H9 (cell line): ENCODE results near the gene PVR. TPM values are rescaled to one million over a fixed set of nuclear protein-coding genes. Genes with fewer than 3 reads are reported as not detected.

Experiments used
- DNase-seq: peaks from one replicate; pipeline ENCODE4 v3.0.0-alpha.2; 2017
- H2AFZ ChIP-seq: one replicate; pipeline ENCODE4 v1.6.1; 2013; ENCODE audit warnings: mild to moderate bottlenecking, low read length, control low read depth, moderate library complexity
- H2AK5ac ChIP-seq: 2 replicates; pipeline ENCODE4 v1.6.1; 2013; ENCODE audit warnings: low read length, control low read depth, mixed read lengths; ENCODE audit not compliant: insufficient read length
- H2BK120ac ChIP-seq: one replicate; pipeline ENCODE4 v1.6.1; 2013; ENCODE audit warnings: low read depth, mild to moderate bottlenecking, low read length, control low read depth, inconsistent platforms; ENCODE audit not compliant: poor library complexity, severe bottlenecking
- H2BK12ac ChIP-seq: 2 replicates; pipeline ENCODE4 v1.6.1; 2013; ENCODE audit warnings: low read length, control low read depth, mixed read lengths, low read depth; ENCODE audit not compliant: insufficient read length
- H2BK15ac ChIP-seq: 2 replicates; pipeline ENCODE4 v1.6.1; 2013; ENCODE audit warnings: low read depth, low read length, control low read depth
- H2BK20ac ChIP-seq: one replicate; pipeline ENCODE4 v1.6.1; 2013; ENCODE audit warnings: low read depth, mild to moderate bottlenecking, low read length, control low read depth, inconsistent platforms; ENCODE audit not compliant: poor library complexity, severe bottlenecking
- H2BK5ac ChIP-seq: 2 replicates; pipeline ENCODE4 v1.6.1; 2013; ENCODE audit warnings: low read length, control low read depth, mixed read lengths; ENCODE audit not compliant: insufficient read length
- H3K14ac ChIP-seq: 2 replicates; pipeline ENCODE4 v1.6.1; 2013; ENCODE audit warnings: low read length, control low read depth; ENCODE audit not compliant: insufficient read depth
- H3K18ac ChIP-seq: 2 replicates; pipeline ENCODE4 v1.6.1; 2013; ENCODE audit warnings: low read depth, mild to moderate bottlenecking, mixed read lengths, low read length, control low read depth; ENCODE audit not compliant: insufficient read length
- H3K23ac ChIP-seq: 2 replicates; pipeline ENCODE4 v1.6.1; 2013; ENCODE audit warnings: low read length, control low read depth, mixed read lengths, low read depth; ENCODE audit not compliant: insufficient read length
- H3K23me2 ChIP-seq: 2 replicates; pipeline ENCODE4 v1.6.1; 2013; ENCODE audit warnings: low read depth, mild to moderate bottlenecking, mixed read lengths, low read length, control low read depth; ENCODE audit not compliant: insufficient read length, poor library complexity, severe bottlenecking
- H3K27ac ChIP-seq: 2 replicates; pipeline ENCODE4 v1.5.1; 2013; ENCODE audit warnings: low read length, control low read depth, mixed read lengths, low read depth; ENCODE audit not compliant: insufficient read length
- H3K27me3 ChIP-seq: 2 replicates; pipeline ENCODE4 v1.6.1; 2013; ENCODE audit warnings: low read length, control low read depth, inconsistent platforms; ENCODE audit not compliant: insufficient read depth
- H3K4ac ChIP-seq: 2 replicates; pipeline ENCODE4 v1.6.1; 2013; ENCODE audit warnings: low read depth, mild to moderate bottlenecking, control low read depth, inconsistent platforms, low read length, moderate library complexity
- H3K4me1 ChIP-seq: 2 replicates; pipeline ENCODE4 v1.6.1; 2013; ENCODE audit warnings: low read length, control low read depth, inconsistent platforms; ENCODE audit not compliant: insufficient read depth
- H3K4me2 ChIP-seq: 2 replicates; pipeline ENCODE4 v1.6.1; 2013; ENCODE audit warnings: low read length, control low read depth, mixed read lengths; ENCODE audit not compliant: insufficient read length, insufficient read depth
- H3K56ac ChIP-seq: 2 replicates; pipeline ENCODE4 v1.6.1; 2013; ENCODE audit warnings: low read depth, mild to moderate bottlenecking, mixed read lengths, low read length, control low read depth; ENCODE audit not compliant: insufficient read length
- H3K79me1 ChIP-seq: 2 replicates; pipeline ENCODE4 v1.6.1; 2013; ENCODE audit warnings: low read depth, mild to moderate bottlenecking, moderate library complexity, low read length, control low read depth, inconsistent platforms; ENCODE audit not compliant: insufficient read depth, poor library complexity, severe bottlenecking
- H3K79me2 ChIP-seq: 2 replicates; pipeline ENCODE4 v1.6.1; 2013; ENCODE audit warnings: low read length, control low read depth, inconsistent platforms; ENCODE audit not compliant: insufficient read depth
- H3K9ac ChIP-seq: 2 replicates; pipeline ENCODE4 v1.6.1; 2013; ENCODE audit warnings: low read length, control low read depth, mixed read lengths; ENCODE audit not compliant: insufficient read length; ENCODE audit errors: extremely low read depth
- H3K9me3 ChIP-seq: one replicate; pipeline ENCODE4 v1.6.1; 2013; ENCODE audit warnings: low read depth, low read length, inconsistent platforms; ENCODE audit not compliant: control insufficient read depth
- H3T11ph ChIP-seq: one replicate; pipeline ENCODE4 v1.6.1; 2013; ENCODE audit warnings: mild to moderate bottlenecking, low read length, control low read depth, inconsistent platforms
- H4K20me1 ChIP-seq: one replicate; pipeline ENCODE4 v1.6.1; 2013; ENCODE audit not compliant: control insufficient read depth, insufficient read length, insufficient read depth
- H4K5ac ChIP-seq: 2 replicates; pipeline ENCODE4 v1.6.1; 2013; ENCODE audit warnings: low read depth, mild to moderate bottlenecking, mixed read lengths, low read length, control low read depth; ENCODE audit not compliant: insufficient read length
- H4K8ac ChIP-seq: replicated peaks from 2 replicates; pipeline ENCODE4 v1.6.1; 2013; ENCODE audit warnings: low read length, control low read depth, mixed read lengths, low read depth; ENCODE audit not compliant: insufficient read length
- H4K91ac ChIP-seq: 2 replicates; pipeline ENCODE4 v1.6.1; 2013; ENCODE audit warnings: low read depth, mild to moderate bottlenecking, moderate library complexity, mixed read lengths, low read length, control low read depth; ENCODE audit not compliant: insufficient read length
- H3K27ac Mint-ChIP-seq, 3 experiments: 2 replicates in 2 of 3; 3 replicates in 1 of 3; pipeline ENCODE4 v1.8.0; 2020 to 2021; ENCODE audit warnings: mixed read lengths in 3 of 3, mild to moderate bottlenecking in 1 of 3, moderate library complexity in 1 of 3
- H3K27me3 Mint-ChIP-seq: 2 replicates; pipeline ENCODE4 v1.8.0; 2021; ENCODE audit warnings: low read depth, mild to moderate bottlenecking, moderate library complexity, mixed read lengths
- H3K36me3 Mint-ChIP-seq, 3 experiments: 2 replicates in 2 of 3; 3 replicates in 1 of 3; pipeline ENCODE4 v1.8.0; 2020 to 2021; ENCODE audit warnings: low read depth in 3 of 3, mixed read lengths in 3 of 3; ENCODE audit not compliant: insufficient read depth in 1 of 3
- H3K4me1 Mint-ChIP-seq, 2 experiments: 2 replicates each; pipeline ENCODE4 v1.8.0; 2020; ENCODE audit warnings: mixed read lengths in 2 of 2
- H3K4me3 Mint-ChIP-seq, 2 experiments: 2 replicates in 1 of 2; 3 replicates in 1 of 2; pipeline ENCODE4 v1.8.0; 2020 to 2021; ENCODE audit warnings: mild to moderate bottlenecking in 2 of 2, mixed read lengths in 2 of 2, moderate library complexity in 1 of 2
- H3K9me3 Mint-ChIP-seq, 2 experiments: 2 replicates in 1 of 2; 3 replicates in 1 of 2; pipeline ENCODE4 v1.8.0; 2020; ENCODE audit warnings: mild to moderate bottlenecking in 2 of 2, mixed read lengths in 2 of 2, moderate library complexity in 1 of 2
- WGBS: extraction: QIAGEN DNeasy Blood & Tissue Kit; methylation state at CpG from one replicate; pipeline ENCODE4 v1.1.7; 2013; ENCODE audit warnings: missing lambda C conversion rate, low lambda C conversion rate, mixed read lengths; ENCODE audit not compliant: insufficient read length; ENCODE audit errors: extremely low coverage; 5-methylcytosine and 5-hydroxymethylcytosine counted together
- total RNA-seq: library from RNA; stranded (reverse); gene quantifications from 2 replicates; pipeline ENCODE4 v1.2.1, GENCODE V29; 2021
- TF ChIP-seq, protein P1 (sequence below): fragments of 200-600 bp; sonication (generic); conservative IDR thresholded peaks from 3 replicates; pipeline ENCODE4 v1.8.0; 2021; ENCODE audit warnings: antibody characterized with exemption, mild to moderate bottlenecking

PVR gene
- total RNA-seq, 1 experiment from 2014 or later = 29.2 TPM

DNA sequence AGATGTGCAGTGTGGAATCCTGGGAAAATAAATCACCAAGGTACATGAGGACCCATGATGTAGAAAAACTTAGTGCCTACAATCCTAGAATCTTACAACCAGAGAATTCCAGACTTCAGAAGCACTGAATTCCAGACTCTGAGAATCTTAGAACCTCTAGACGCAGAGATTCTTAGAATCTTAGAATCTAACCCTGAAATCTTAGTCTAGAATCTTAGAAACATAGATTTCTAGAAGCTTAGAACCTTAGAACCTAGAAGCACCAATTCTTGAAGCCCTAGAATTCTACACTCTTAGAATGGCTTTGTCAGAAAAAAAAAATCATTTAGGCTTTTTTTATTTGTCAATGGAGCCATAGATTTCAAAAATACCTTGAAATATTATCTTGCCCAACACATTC lies 61.3 kb downstream of the PVR start:
- Histone ChIP-seq H3K56ac (no peak overlapping the region), H2AK5ac (no peak overlapping the region), H4K91ac (no peak overlapping the region), H3K18ac (no peak overlapping the region), H2BK12ac (no peak overlapping the region), H3K79me2 (0 out of 2 replicates have a peak, but pooled peaks cover 2% of the 10 kb centered on the region), H3K4me1 (no peaks in the 10 kb centered on the region), H3K27ac (no peak overlapping the region), H3K4me2 (no peak overlapping the region), H4K20me1 (no peaks in the 10 kb centered on the region), H2BK5ac (no peak overlapping the region), H2BK15ac (no peak overlapping the region), H3T11ph (no peak overlapping the region), H4K8ac (no peak overlapping the region), H3K23me2 (no peaks in the 10 kb centered on the region), H3K9ac (no peak overlapping the region), H4K5ac (no peak overlapping the region), H3K14ac (no peak overlapping the region), H3K9me3 (no peaks in the 10 kb centered on the region), H2BK20ac (no peak overlapping the region), H3K79me1 (no peaks in the 10 kb centered on the region), H3K27me3 (no peaks in the 10 kb centered on the region), H3K4ac (no peak overlapping the region), H2BK120ac (no peak overlapping the region), H3K23ac (no peak overlapping the region), H2AFZ (no peak overlapping the region)
- no peak overlapping the region for H3K4me3 Mint-ChIP-seq
- no peaks in the 10 kb centered on the region; a peak in 1 of 7 replicates for H3K36me3 Mint-ChIP-seq
- no peak for DNase-seq
- H3K27me3 Mint-ChIP-seq = peaks cover 6% of the 10 kb centered on the region
- H3K9me3 Mint-ChIP-seq = no peaks in the 10 kb centered on the region
- H3K4me1 Mint-ChIP-seq = no peaks in the 10 kb centered on the region
- H3K27ac Mint-ChIP-seq = no peak overlapping the region
- TF ChIP-seq, protein P1, sequence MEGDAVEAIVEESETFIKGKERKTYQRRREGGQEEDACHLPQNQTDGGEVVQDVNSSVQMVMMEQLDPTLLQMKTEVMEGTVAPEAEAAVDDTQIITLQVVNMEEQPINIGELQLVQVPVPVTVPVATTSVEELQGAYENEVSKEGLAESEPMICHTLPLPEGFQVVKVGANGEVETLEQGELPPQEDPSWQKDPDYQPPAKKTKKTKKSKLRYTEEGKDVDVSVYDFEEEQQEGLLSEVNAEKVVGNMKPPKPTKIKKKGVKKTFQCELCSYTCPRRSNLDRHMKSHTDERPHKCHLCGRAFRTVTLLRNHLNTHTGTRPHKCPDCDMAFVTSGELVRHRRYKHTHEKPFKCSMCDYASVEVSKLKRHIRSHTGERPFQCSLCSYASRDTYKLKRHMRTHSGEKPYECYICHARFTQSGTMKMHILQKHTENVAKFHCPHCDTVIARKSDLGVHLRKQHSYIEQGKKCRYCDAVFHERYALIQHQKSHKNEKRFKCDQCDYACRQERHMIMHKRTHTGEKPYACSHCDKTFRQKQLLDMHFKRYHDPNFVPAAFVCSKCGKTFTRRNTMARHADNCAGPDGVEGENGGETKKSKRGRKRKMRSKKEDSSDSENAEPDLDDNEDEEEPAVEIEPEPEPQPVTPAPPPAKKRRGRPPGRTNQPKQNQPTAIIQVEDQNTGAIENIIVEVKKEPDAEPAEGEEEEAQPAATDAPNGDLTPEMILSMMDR = no peak
- WGBS = no CpG with 5 or more reads among the region's 1 CpG
